ENCODE results near the gene SERPINA1. TPM values are rescaled to one million over a fixed set of nuclear protein-coding genes. Genes with fewer than 3 reads are reported as not detected.

The SERPINA1 gene
- total and polyA plus RNA-seq, 2 donors (not counting 1 experiment from before 2014, with no cell fraction given): 0.69 to 6.8 TPM

DNA sequence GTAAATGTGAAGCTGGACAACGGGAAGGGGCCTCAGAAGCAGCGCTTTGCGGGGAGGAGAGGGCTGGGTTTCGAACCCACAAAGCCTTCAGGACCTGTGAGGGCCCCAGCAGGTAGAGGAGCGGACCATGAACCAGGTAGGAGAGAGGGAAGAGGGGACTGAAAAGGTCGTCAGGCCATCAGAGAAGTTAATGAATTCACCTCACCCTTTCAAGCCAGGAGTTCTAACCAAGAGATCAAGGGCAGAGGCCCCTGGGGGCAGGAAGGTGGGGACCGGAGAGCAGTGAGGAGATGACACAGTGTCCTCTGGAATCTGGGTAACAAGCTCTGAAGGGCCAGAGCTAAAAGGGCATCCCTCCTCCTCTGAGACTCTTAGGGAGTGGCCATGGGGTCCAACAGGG, 19.4 kb downstream of the SERPINA1 start:
- POLR2A ChIA-PET: no interaction called here
- no peaks in the 10 kb centered on the region for H3K4me1 ChIP-seq (ENCODE audit: control insufficient read depth in 2 of 2, insufficient read depth in 2 of 2, low read length in 2 of 2)

DNA sequence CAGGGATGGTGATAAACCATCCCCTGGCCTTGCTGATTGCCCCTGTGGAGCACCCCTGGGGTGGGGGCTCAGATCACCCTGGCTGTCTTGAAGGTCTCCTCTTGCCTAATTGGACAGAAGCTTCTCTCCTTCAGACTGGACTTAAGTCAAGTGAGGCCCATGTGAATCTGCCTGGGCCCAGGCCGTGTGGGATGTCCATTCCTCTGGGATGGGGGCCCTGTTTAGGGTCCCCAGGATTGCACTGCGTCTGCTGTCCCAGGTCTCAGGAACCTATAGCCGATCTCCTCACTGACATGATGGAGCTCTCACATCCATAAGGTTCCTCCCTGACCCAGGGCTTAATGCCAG, 20.2 kb downstream of the SERPINA1 start:
- no peak overlapping the region for H3K9ac ChIP-seq (ENCODE audit: low read length)
- ChIA-PET CTCF (no interaction called here), POLR2A (no interaction called here)
- H3K9me3 ChIP-seq (ENCODE audit: control extremely low read depth in 1 of 3, control insufficient read depth in 2 of 3, insufficient read depth in 1 of 3, low read length in 2 of 3): peaks cover 0 to under 1% (median 0%) of the 10 kb centered on the region in 3 donors
- H3K4me1 ChIP-seq (ENCODE audit: control insufficient read depth in 2 of 2, insufficient read depth in 2 of 2, low read length in 2 of 2): no peaks in the 10 kb centered on the region
- no peak overlapping the region for H3K4me2 ChIP-seq (replicated peaks; ENCODE audit: low read depth, low read length, poor library complexity, severe bottlenecking)
- no peak for DNase-seq
- H3K36me3 ChIP-seq (replicated peaks in 1 of 2; ENCODE audit: control extremely low read depth in 1 of 2, control insufficient read depth in 1 of 2, extremely low read depth in 1 of 2, insufficient read depth in 2 of 2, low read length in 1 of 2): no peaks in the 10 kb centered on the region
- no peak overlapping the region for H2AFZ ChIP-seq (ENCODE audit: insufficient read depth, low read depth, low read length, poor library complexity, severe bottlenecking)
- Mint-ChIP-seq H3K4me3 (no peak overlapping the region), H3K27me3 (no peaks in the 10 kb centered on the region), H3K9me3 (ENCODE audit: insufficient read depth) (no peaks in the 10 kb centered on the region), H3K27ac (no peak overlapping the region), H3K4me1 (no peaks in the 10 kb centered on the region)
- H3K4me3 ChIP-seq (ENCODE audit: control extremely low read depth in 1 of 5, extremely low read depth in 1 of 5, insufficient read depth in 1 of 5, low read depth in 2 of 5, low read length in 4 of 5): no peak overlapping the region
- intact Hi-C loops (cut with micrococcal nuclease): no loop called here
- no peaks in the 10 kb centered on the region for H4K20me1 ChIP-seq (ENCODE audit: control insufficient read depth, insufficient read depth, low read length, poor library complexity, severe bottlenecking)
- TF ChIP-seq, protein P1, sequence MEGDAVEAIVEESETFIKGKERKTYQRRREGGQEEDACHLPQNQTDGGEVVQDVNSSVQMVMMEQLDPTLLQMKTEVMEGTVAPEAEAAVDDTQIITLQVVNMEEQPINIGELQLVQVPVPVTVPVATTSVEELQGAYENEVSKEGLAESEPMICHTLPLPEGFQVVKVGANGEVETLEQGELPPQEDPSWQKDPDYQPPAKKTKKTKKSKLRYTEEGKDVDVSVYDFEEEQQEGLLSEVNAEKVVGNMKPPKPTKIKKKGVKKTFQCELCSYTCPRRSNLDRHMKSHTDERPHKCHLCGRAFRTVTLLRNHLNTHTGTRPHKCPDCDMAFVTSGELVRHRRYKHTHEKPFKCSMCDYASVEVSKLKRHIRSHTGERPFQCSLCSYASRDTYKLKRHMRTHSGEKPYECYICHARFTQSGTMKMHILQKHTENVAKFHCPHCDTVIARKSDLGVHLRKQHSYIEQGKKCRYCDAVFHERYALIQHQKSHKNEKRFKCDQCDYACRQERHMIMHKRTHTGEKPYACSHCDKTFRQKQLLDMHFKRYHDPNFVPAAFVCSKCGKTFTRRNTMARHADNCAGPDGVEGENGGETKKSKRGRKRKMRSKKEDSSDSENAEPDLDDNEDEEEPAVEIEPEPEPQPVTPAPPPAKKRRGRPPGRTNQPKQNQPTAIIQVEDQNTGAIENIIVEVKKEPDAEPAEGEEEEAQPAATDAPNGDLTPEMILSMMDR (IDR thresholded peaks at IDR 0.05): no peak
- no peak for TF ChIP-seq EZH2 (IDR thresholded peaks at IDR 0.05; ENCODE audit: borderline replicate concordance, insufficient read depth, low read depth, low read length, poor library complexity, severe bottlenecking)
- WGBS (ENCODE audit: insufficient coverage): 85% methylated on average over 3 of the region's 3 CpGs
- ATAC-seq (ENCODE audit: low read depth): no peak
- no peak overlapping the region for H3K27ac ChIP-seq (ENCODE audit: low read length in 2 of 2)
- H3K79me2 ChIP-seq (ENCODE audit: control insufficient read depth, insufficient read depth, low read length): no peaks in the 10 kb centered on the region
- no peaks in the 10 kb centered on the region for H3K27me3 ChIP-seq (replicated peaks in 1 of 4; ENCODE audit: control extremely low read depth in 1 of 4, control insufficient read depth in 3 of 4, insufficient read depth in 4 of 4, low read length in 3 of 4)

More for the DNA sequence above, 19.4 kb downstream of the SERPINA1 start:
- Mint-ChIP-seq H3K4me1 (no peaks in the 10 kb centered on the region), H3K27me3 (no peaks in the 10 kb centered on the region), H3K4me3 (no peak overlapping the region), H3K9me3 (ENCODE audit: insufficient read depth) (no peaks in the 10 kb centered on the region), H3K27ac (no peak overlapping the region)
- Histone ChIP-seq H3K79me2 (ENCODE audit: control insufficient read depth, insufficient read depth, low read length) (no peaks in the 10 kb centered on the region), H2AFZ (ENCODE audit: insufficient read depth, low read depth, low read length, poor library complexity, severe bottlenecking) (no peak overlapping the region), H3K9me3 (ENCODE audit: control extremely low read depth in 1 of 3, control insufficient read depth in 2 of 3, insufficient read depth in 1 of 3, low read length in 2 of 3) (peaks cover 0 to 2% (median 0%) of the 10 kb centered on the region in 3 donors), H3K4me3 (ENCODE audit: control extremely low read depth in 1 of 5, extremely low read depth in 1 of 5, insufficient read depth in 1 of 5, low read depth in 2 of 5, low read length in 4 of 5) (no peak overlapping the region), H3K27me3 (replicated peaks in 1 of 4; ENCODE audit: control extremely low read depth in 1 of 4, control insufficient read depth in 3 of 4, insufficient read depth in 4 of 4, low read length in 3 of 4) (no peaks in the 10 kb centered on the region), H4K20me1 (ENCODE audit: control insufficient read depth, insufficient read depth, low read length, poor library complexity, severe bottlenecking) (no peaks in the 10 kb centered on the region), H3K4me2 (replicated peaks; ENCODE audit: low read depth, low read length, poor library complexity, severe bottlenecking) (no peak overlapping the region), H3K36me3 (replicated peaks in 1 of 2; ENCODE audit: control extremely low read depth in 1 of 2, control insufficient read depth in 1 of 2, extremely low read depth in 1 of 2, insufficient read depth in 2 of 2, low read length in 1 of 2) (no peaks in the 10 kb centered on the region), H3K9ac (ENCODE audit: low read length) (no peak overlapping the region), H3K27ac (ENCODE audit: low read length in 2 of 2) (no peak overlapping the region)
- TF ChIP-seq, protein P1 (IDR thresholded peaks at IDR 0.05): no peak
- no peak for TF ChIP-seq EZH2 (IDR thresholded peaks at IDR 0.05; ENCODE audit: borderline replicate concordance, insufficient read depth, low read depth, low read length, poor library complexity, severe bottlenecking)
- DNase-seq (no peak), ATAC-seq (ENCODE audit: low read depth) (no peak)
- CTCF ChIA-PET: no interaction called here
- intact Hi-C loops (cut with micrococcal nuclease): no loop called here
- WGBS (ENCODE audit: insufficient coverage): 89% methylated on average over 6 of the region's 7 CpGs

Measured in B cell (primary cell).